Chondrocyte (in vitro differentiated cells): ENCODE data around the gene KLK14. TPM values are rescaled to one million over a fixed set of nuclear protein-coding genes. Genes with fewer than 3 reads are reported as not detected.

ENCODE experiments used
- DNase-seq: peaks from one replicate; pipeline ENCODE4 v3.0.0; 2021; ENCODE audit warnings: mixed read lengths, low spot score
- H3K27ac Mint-ChIP-seq: one replicate; pipeline ENCODE4 v1.8.0; 2021; ENCODE audit warnings: mild to moderate bottlenecking, moderate library complexity, mixed read lengths; ENCODE audit not compliant: unreplicated experiment
- H3K27me3 Mint-ChIP-seq: 2 replicates; pipeline ENCODE4 v1.8.0; 2021; ENCODE audit warnings: low read depth, mixed read lengths
- H3K36me3 Mint-ChIP-seq: 2 replicates; pipeline ENCODE4 v1.8.0; 2021; ENCODE audit warnings: low read depth, mixed read lengths
- H3K4me1 Mint-ChIP-seq: 2 replicates; pipeline ENCODE4 v1.8.0; 2021; ENCODE audit warnings: low read depth, mild to moderate bottlenecking, mixed read lengths
- H3K4me3 Mint-ChIP-seq: one replicate; pipeline ENCODE4 v1.8.0; 2021; ENCODE audit warnings: mild to moderate bottlenecking, moderate library complexity, mixed read lengths; ENCODE audit not compliant: unreplicated experiment
- H3K9me3 Mint-ChIP-seq: 2 replicates; pipeline ENCODE4 v1.8.0; 2021; ENCODE audit warnings: low read depth, mixed read lengths
- CTCF ChIP-seq: fragments of 200-600 bp; sonication (generic); IDR thresholded peaks from 2 replicates; pipeline ENCODE4 v1.5.0; 2021; ENCODE audit warnings: antibody characterized with exemption, mild to moderate bottlenecking, moderate library complexity
- total RNA-seq: library from RNA; stranded (reverse); gene quantifications from 3 replicates; pipeline ENCODE4 v1.2.1, GENCODE V29; 2021

Gene KLK14
- total RNA-seq, 1 donor from 2014 or later: not detected

- TF ChIP-seq CTCF: no peak
- no peak overlapping the region for H3K27ac Mint-ChIP-seq
- H3K9me3 Mint-ChIP-seq: peaks cover 11% of the 10 kb centered on the region
- peaks cover 2% of the 10 kb centered on the region for H3K4me1 Mint-ChIP-seq
- peaks cover 1% of the 10 kb centered on the region for H3K36me3 Mint-ChIP-seq
- H3K27me3 Mint-ChIP-seq: peaks cover 14% of the 10 kb centered on the region
- no peak for DNase-seq
- no peak overlapping the region for H3K4me3 Mint-ChIP-seq
These were observed 19.0 kb downstream of the KLK14 start for GRCh38 chr19:51063664-51064063.

- H3K4me1 Mint-ChIP-seq: peaks cover 2% of the 10 kb centered on the region
- no peak overlapping the region for H3K27ac Mint-ChIP-seq
- TF ChIP-seq CTCF: no peak
- H3K27me3 Mint-ChIP-seq: peaks cover 15% of the 10 kb centered on the region
- DNase-seq: no peak
- peaks cover 7% of the 10 kb centered on the region for H3K9me3 Mint-ChIP-seq
- no peak overlapping the region for H3K4me3 Mint-ChIP-seq
- H3K36me3 Mint-ChIP-seq: no peaks in the 10 kb centered on the region
These were observed 21.7 kb downstream of the KLK14 start for GRCh38 chr19:51060973-51061372.

GRCh38 chr19:51060336-51060735 lies 22.4 kb downstream of the KLK14 start:
- Mint-ChIP-seq H3K4me1 (peaks cover 2% of the 10 kb centered on the region), H3K27ac (no peak overlapping the region)

GRCh38 chr19:51059715-51060114 lies 23.0 kb downstream of the KLK14 start:
- Mint-ChIP-seq H3K4me1 (no peaks in the 10 kb centered on the region), H3K9me3 (peaks cover 7% of the 10 kb centered on the region), H3K27ac (no peak overlapping the region), H3K27me3 (peaks cover 11% of the 10 kb centered on the region), H3K36me3 (no peaks in the 10 kb centered on the region), H3K4me3 (no peak overlapping the region)
- no peak for TF ChIP-seq CTCF
- DNase-seq: no peak

More at GRCh38 chr19:51060336-51060735, 22.4 kb downstream of the KLK14 start:
- peaks cover 7% of the 10 kb centered on the region for H3K9me3 Mint-ChIP-seq
- no peak for DNase-seq
- peaks cover 13% of the 10 kb centered on the region for H3K27me3 Mint-ChIP-seq
- TF ChIP-seq CTCF: no peak
- no peaks in the 10 kb centered on the region for H3K36me3 Mint-ChIP-seq
- no peak overlapping the region for H3K4me3 Mint-ChIP-seq

GRCh38 chr19:51055866-51056265 lies 26.8 kb downstream of the KLK14 start:
- H3K4me1 Mint-ChIP-seq: no peaks in the 10 kb centered on the region

More at GRCh38 chr19:51055866-51056265, 26.8 kb downstream of the KLK14 start:
- Mint-ChIP-seq H3K4me3 (no peak overlapping the region), H3K9me3 (peaks cover 3% of the 10 kb centered on the region), H3K27me3 (peaks cover 22% of the 10 kb centered on the region), H3K36me3 (no peaks in the 10 kb centered on the region), H3K27ac (no peak overlapping the region)
- DNase-seq: no peak
- TF ChIP-seq CTCF: no peak
